Endometrial microvascular endothelial cells (primary cell): ENCODE data around the gene ZDHHC11B. TPM values are rescaled to one million over a fixed set of nuclear protein-coding genes. Genes with fewer than 3 reads are reported as not detected.
"Not testable (repeated sequence)": the region's sequence is repeated elsewhere in the genome, so short reads cannot be mapped to it uniquely, and the experiment has no call there.

Source experiments
- in situ Hi-C: cut with HindIII; loops from 2 replicates; pipeline ENCODE4 v1.10.0; 2017; ENCODE audit warnings: low sequenced_read_pairs, low pct_unique_long_range_greater_than_20kb; ENCODE audit errors: inconsistent ontology term
- total RNA-seq: library from RNA; depleted of rRNA; stranded (reverse); fragments of >200 nt; gene quantifications from one replicate; pipeline ENCODE4 v1.2.3, GENCODE V29; 2015; ENCODE audit errors: inconsistent ontology term

The ZDHHC11B gene
- total RNA-seq, 1 donor from 2014 or later, result not detected

DNA sequence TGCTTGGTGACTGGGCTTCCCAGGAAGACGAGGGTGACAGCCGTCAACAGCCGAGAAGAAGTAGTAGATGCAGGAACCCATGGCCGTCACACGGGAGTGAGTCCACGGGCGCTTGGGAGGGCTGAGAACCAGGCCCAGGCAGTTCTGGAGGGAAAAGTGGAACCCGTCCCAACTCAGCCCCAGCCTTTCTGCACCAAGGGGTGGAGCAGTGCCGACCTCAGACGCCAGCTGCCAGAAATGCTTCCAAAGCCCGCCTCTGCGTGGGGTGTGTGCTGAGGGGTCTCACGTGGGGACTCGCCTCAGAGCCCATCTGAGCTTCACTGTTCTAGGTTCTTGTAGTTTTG, 12.0 kb downstream of the ZDHHC11B start:
- in situ Hi-C loops, result not testable (repeated sequence)

- in situ Hi-C loops, result not testable (repeated sequence)
Measured at GRCh38 chr5:771841-772546, 12.5 kb downstream of the ZDHHC11B start.

DNA sequence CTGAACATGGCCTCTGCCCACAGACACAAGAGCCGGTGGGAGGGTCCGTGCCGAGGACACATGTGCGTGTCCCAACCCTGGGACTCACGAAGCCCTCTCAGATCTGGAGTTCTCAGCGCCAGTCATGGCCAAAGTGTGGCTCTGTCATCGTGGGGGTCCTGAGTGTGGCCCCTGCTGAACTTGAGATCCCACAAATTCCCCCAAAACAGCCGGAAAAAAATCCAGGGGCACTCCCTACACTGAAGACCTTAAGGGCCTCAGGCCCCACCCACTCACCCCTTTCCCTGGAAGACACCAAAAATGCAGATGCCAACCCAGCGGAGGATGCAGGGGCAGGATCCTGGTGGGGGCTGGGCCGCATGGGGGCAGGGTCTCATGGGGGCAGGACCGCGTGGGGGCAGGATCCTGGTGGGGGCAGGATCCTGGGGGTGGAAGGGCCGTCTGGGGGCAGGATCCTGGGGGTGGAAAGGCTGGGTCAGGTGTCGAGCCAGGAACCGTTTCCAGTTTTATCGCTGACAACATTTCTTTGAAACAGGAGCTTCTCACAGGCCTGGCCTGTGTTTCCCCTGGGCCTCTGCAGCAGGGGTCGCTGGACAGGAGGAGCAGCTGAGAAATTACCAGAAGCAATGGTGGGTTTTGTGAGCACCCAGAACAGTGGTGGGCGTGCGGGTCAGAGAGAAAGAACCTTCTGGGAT, 13.3 kb downstream of the ZDHHC11B start:
- in situ Hi-C loops, result not testable (repeated sequence)

DNA sequence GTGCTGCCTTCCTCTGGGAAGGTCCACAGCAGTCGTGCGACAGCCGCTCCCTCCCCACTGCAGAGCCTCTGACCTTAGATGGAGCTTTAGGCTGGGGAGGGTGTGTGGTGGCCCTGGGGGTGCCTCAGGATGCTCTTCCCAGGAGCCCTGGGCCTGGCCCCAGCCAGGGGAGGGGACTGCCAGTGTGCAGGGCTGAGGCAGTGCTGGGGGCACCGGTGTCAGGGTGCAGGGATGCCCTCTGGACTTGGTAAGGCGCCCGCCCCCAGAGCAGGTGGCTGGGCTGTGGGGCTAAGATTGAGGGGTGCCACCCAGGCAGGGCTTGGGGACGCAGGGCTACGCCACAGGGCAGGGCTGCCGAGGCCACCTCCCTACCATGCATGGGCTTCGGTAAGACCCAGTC, 13.9 kb downstream of the ZDHHC11B start:
- in situ Hi-C loops, result not testable (repeated sequence)

DNA sequence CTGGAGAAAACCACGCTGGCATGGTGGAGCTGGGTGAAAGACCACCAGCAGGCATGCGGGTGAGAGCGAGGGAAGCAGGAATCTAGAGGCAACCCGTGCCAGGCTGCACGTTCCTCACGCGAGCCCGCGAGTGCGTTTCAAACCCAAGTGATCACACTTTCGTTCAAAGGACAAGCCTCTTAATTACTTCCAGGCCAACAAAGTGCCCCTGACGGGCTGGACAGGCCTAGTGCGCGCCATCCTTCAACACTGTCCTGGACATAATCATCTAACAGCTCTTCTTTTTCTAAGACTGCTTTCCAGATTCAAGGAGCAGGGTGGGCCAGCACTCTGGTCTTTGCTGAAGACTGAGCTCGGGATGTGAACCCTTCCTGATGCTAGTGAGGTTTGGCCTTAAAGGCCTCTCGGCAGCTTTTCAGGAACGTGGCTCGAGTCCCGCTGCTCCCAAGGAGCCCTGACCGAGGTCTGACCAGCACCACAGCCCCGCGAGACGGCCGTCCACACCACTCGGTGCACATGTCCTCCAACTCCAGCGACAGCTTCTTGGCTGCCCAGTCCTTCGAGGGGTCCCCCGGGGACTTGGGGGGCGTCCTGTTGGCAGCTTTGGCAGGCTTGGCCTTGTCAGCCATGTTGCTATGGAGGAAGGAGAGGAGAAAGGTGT, 14.9 kb downstream of the ZDHHC11B start:
- in situ Hi-C loops, result not testable (repeated sequence)

- in situ Hi-C loops, result no loop called here
Measured at GRCh38 chr5:766666-767431, 17.7 kb downstream of the ZDHHC11B start.

DNA sequence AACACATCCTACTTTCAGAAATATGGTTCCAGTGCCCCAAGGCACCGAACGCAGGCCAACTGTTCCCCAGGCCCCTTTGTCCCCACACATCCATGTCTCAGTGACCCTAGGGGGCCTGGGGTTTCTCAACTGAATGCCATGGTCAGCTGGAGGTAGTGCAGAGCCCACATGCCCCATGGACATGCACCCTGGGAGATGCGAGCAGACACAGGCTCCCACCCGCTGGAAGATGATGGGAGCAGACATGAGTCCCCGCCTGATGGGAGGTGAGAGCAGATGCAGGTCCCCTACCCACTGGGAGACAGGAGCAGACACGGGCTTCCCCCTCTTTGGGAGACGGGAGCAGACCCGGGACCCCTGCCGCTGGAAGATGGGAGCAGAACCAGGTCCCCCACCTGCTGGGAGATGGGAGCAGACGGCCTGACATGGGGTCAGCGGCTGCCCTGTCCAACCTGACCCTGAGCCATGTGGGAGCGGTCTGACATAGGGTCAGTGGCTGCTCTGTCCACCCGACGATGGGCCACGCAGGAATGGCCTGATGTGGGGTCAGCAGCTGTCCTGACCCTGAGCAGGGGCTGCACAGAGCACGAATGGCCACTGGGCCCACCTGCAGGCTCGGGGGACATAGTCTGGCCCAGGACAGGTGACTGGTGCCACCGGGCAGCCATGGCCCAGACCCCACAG, 18.4 kb downstream of the ZDHHC11B start:
- in situ Hi-C loops, result no loop called here

- in situ Hi-C loops, result no loop called here
Measured at GRCh38 chr5:763998-764781, 20.3 kb downstream of the ZDHHC11B start.

- in situ Hi-C loops, result no loop called here
Measured at GRCh38 chr5:763397-763796, 21.1 kb downstream of the ZDHHC11B start.

- in situ Hi-C loops, result not testable (repeated sequence)
Measured at GRCh38 chr5:762996-763395, 21.5 kb downstream of the ZDHHC11B start.

- in situ Hi-C loops, result no loop called here
Measured at GRCh38 chr5:761854-762710, 22.4 kb downstream of the ZDHHC11B start.

GRCh38 chr5:761059-761771, 23.3 kb downstream of the ZDHHC11B start:
- in situ Hi-C loops, result no loop called here

DNA sequence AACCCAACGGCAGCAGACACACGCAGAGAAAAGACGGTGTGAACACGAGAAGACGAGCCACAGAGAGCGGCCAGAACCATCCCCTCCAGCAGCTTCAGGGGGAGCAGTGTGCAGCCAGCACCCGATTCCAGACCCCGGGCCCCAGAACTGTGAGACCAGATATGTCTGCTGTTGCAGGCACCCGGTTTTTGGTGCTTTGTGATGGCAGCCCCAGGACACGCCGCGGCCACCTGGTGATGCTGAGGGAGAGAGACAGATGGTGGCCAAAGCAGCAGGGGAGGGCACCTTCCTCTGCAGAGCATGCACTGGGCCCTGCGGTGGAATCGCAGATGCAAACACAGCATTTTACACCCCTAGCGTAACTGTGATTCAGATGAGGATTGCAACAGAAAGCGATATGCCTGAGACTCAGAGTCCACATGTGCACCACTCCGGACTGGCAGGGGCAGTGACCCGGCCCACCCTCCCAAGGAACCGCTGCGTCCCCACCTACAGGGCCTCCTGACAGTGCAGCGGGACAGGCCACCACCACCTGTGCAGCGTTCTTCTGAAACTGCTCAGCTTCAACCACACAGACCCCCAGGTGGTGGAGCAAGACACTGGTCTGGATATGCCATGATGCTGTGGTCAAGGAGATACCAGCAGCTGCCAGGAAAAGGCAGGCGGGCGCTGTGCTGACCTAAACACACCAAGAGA, 24.0 kb downstream of the ZDHHC11B start:
- in situ Hi-C loops, result no loop called here

- in situ Hi-C loops, result no loop called here
Measured at GRCh38 chr5:759781-760362, 24.7 kb downstream of the ZDHHC11B start.

DNA sequence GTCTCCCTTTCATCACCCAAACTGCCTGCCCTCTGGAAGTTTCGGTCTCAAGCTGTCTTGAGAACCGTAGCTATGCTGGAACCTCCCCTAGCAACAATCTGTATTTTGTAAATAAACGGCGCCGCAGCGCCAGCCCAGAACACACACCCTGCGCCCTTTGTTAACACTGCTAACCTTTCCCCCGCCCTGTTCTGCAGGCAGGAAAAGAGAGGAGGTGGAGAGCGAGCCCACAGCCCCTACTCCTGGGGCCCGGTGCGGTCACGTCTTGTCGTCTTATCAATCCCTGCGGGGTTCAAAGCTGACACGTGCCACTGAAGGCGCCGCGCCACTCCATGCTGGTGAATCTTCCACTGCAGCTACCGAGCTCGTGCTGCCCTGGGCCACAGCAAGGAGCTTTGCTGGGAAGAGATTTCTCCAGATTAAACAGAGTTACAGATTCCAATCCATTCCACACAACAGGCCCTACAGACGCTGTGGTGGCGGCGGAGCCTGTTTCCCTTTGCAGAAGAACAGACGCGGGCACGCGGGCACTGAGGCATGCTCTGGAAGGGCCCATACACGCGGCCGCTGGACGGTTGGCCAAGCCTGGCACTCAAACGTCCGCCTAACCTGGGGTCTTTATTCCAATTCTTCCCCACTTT, 25.3 kb downstream of the ZDHHC11B start:
- in situ Hi-C loops, result no loop called here
